ENCODE data around the gene TRPM3. TPM values are rescaled to one million over a fixed set of nuclear protein-coding genes. Genes with fewer than 3 reads are reported as not detected.

The TRPM3 gene
- total RNA-seq, 1 donor from 2014 or later = 0.35 TPM

- ATAC-seq = no peak
- intact Hi-C loops (cut with DNase I) = no loop called here
- no peaks in the 10 kb centered on the region for H3K27me3 ChIP-seq
- H3K4me1 ChIP-seq = no peaks in the 10 kb centered on the region
- DNase-seq = no peak
- no peaks in the 10 kb centered on the region for H3K9me3 ChIP-seq
- TF ChIP-seq, protein P1, sequence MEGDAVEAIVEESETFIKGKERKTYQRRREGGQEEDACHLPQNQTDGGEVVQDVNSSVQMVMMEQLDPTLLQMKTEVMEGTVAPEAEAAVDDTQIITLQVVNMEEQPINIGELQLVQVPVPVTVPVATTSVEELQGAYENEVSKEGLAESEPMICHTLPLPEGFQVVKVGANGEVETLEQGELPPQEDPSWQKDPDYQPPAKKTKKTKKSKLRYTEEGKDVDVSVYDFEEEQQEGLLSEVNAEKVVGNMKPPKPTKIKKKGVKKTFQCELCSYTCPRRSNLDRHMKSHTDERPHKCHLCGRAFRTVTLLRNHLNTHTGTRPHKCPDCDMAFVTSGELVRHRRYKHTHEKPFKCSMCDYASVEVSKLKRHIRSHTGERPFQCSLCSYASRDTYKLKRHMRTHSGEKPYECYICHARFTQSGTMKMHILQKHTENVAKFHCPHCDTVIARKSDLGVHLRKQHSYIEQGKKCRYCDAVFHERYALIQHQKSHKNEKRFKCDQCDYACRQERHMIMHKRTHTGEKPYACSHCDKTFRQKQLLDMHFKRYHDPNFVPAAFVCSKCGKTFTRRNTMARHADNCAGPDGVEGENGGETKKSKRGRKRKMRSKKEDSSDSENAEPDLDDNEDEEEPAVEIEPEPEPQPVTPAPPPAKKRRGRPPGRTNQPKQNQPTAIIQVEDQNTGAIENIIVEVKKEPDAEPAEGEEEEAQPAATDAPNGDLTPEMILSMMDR (IDR thresholded peaks at IDR 0.05) = no peak
- no peak overlapping the region for H3K27ac ChIP-seq
- H3K36me3 ChIP-seq = no peaks in the 10 kb centered on the region
- no peak overlapping the region for H3K4me3 ChIP-seq
Observed at GRCh38 chr9:70832492-70832891, 288.9 kb downstream of the TRPM3 start.

- no peak overlapping the region for H3K4me3 ChIP-seq
- no peak for DNase-seq
- H3K27me3 ChIP-seq = no peaks in the 10 kb centered on the region
- TF ChIP-seq, protein P1 (IDR thresholded peaks at IDR 0.05) = no peak
- no peak for ATAC-seq
- intact Hi-C loops (cut with DNase I) = no loop called here
- no peaks in the 10 kb centered on the region for H3K9me3 ChIP-seq
- no peaks in the 10 kb centered on the region for H3K4me1 ChIP-seq
- H3K36me3 ChIP-seq = no peaks in the 10 kb centered on the region
- H3K27ac ChIP-seq = no peak overlapping the region
Observed at GRCh38 chr9:70830618-70831017, 290.8 kb downstream of the TRPM3 start.

GRCh38 chr9:70829591-70830265, 291.7 kb downstream of the TRPM3 start:
- Histone ChIP-seq H3K27ac (no peak overlapping the region), H3K27me3 (no peaks in the 10 kb centered on the region), H3K9me3 (no peaks in the 10 kb centered on the region), H3K4me1 (no peaks in the 10 kb centered on the region), H3K36me3 (no peaks in the 10 kb centered on the region), H3K4me3 (no peak overlapping the region)
- TF ChIP-seq, protein P1 (IDR thresholded peaks at IDR 0.05) = no peak
- DNase-seq (no peak), ATAC-seq (no peak)
- intact Hi-C loops (cut with DNase I) = no loop called here

GRCh38 chr9:70826562-70826961, 294.9 kb downstream of the TRPM3 start:
- no peak overlapping the region for H3K4me3 ChIP-seq

DNA sequence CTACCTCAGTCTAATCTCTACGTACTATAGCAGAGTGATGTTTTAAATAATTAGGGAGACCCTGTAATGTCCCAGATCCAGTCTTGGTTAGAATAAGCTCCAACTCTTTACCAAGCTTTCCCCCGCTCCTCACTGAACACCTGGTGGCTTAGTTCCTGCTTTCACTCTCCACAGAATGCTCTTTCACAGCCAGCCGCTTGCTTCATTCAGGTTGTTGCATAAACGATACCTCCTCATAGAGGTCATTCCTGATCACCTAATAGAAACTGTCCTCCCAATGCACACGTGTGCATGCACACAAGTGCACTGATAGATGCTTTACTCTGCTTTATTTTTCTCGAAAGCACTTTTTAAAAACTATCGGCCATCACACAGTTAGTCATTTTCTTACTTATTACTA, 298.1 kb downstream of the TRPM3 start:
- intact Hi-C loops (cut with DNase I) = no loop called here
- Histone ChIP-seq H3K9me3 (no peaks in the 10 kb centered on the region), H3K4me3 (no peak overlapping the region), H3K36me3 (no peaks in the 10 kb centered on the region), H3K27me3 (no peaks in the 10 kb centered on the region), H3K27ac (no peak overlapping the region), H3K4me1 (no peaks in the 10 kb centered on the region)
- ATAC-seq (no peak), DNase-seq (no peak)
- TF ChIP-seq, protein P1 (IDR thresholded peaks at IDR 0.05) = no peak

More at GRCh38 chr9:70826562-70826961, 294.9 kb downstream of the TRPM3 start:
- intact Hi-C loops (cut with DNase I) = no loop called here
- Histone ChIP-seq H3K27me3 (no peaks in the 10 kb centered on the region), H3K36me3 (no peaks in the 10 kb centered on the region), H3K9me3 (no peaks in the 10 kb centered on the region), H3K27ac (no peak overlapping the region), H3K4me1 (no peaks in the 10 kb centered on the region)
- no peak for ATAC-seq
- DNase-seq = no peak
- TF ChIP-seq, protein P1 (IDR thresholded peaks at IDR 0.05) = no peak

DNA sequence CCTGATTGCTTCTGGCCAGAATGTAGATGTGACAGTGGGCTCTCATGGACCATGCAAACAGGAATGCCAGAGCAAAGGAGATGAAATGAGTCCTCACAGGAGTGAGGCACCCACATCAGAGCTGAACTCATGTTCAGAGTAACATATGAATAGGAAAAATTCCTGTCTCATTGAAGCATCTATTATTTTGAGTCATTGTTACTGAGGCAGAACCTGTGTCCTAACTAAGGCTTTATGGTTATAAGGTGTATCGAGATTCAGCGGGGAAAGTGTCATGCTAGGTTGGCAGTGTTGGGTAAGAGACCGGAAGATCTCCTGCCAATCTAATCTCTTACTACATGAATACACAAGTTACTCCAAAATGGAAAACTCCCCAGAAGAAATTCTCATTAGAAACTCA, 304.1 kb downstream of the TRPM3 start:
- Histone ChIP-seq H3K36me3 (no peaks in the 10 kb centered on the region), H3K4me3 (no peak overlapping the region), H3K9me3 (no peaks in the 10 kb centered on the region), H3K27me3 (no peaks in the 10 kb centered on the region), H3K4me1 (no peaks in the 10 kb centered on the region), H3K27ac (no peak overlapping the region)
- intact Hi-C loops (cut with DNase I) = no loop called here
- ATAC-seq = no peak
- TF ChIP-seq, protein P1 (IDR thresholded peaks at IDR 0.05) = no peak
- DNase-seq = no peak

Measured in upper lobe of right lung (tissue), 1 donor.